GM18520 (cell line): ENCODE measurements around the gene ZNF841.
"Not testable (repeated sequence)": the region's sequence is repeated elsewhere in the genome, so short reads cannot be mapped to it uniquely, and the experiment has no call there.

Experiments
- ATAC-seq: cut with Tn5 transposase; IDR thresholded peaks from one replicate; pipeline ENCODE4 v1.9.1; 2021; ENCODE audit not compliant: unreplicated experiment

The ZNF841 gene

GRCh38 chr19:52069653-52070052 lies 25.9 kb downstream of the ZNF841 start:
- no peak for ATAC-seq

GRCh38 chr19:52066258-52066863 lies 29.2 kb downstream of the ZNF841 start:
- ATAC-seq: no peak

GRCh38 chr19:52065399-52065798 lies 30.2 kb downstream of the ZNF841 start:
- no peak for ATAC-seq

- not testable (repeated sequence) for ATAC-seq
Measured at GRCh38 chr19:52056480-52056879, 39.1 kb downstream of the ZNF841 start.

- ATAC-seq: not testable (repeated sequence)
Measured at GRCh38 chr19:52051736-52052135, 43.8 kb downstream of the ZNF841 start.

- peak; percentile 83 for ATAC-seq
Measured at GRCh38 chr19:52048555-52049501, 46.7 kb downstream of the ZNF841 start, which contains the start of gene ZNF432. Gene ZNF432 (minus strand): TSS chr19:52048838. CDS start chr19:52046868, 1,970 bp downstream.

GRCh38 chr19:52039169-52039568 lies 56.4 kb downstream of the ZNF841 start:
- no peak for ATAC-seq

- ATAC-seq: no peak
Measured at GRCh38 chr19:52034051-52034728, 61.4 kb downstream of the ZNF841 start.

GRCh38 chr19:52028780-52029123 lies 66.8 kb downstream of the ZNF841 start:
- ATAC-seq: no peak

- ATAC-seq: peak; percentile 84
Measured at GRCh38 chr19:52028027-52028779, 67.4 kb downstream of the ZNF841 start, which contains the start of gene ZNF614. Gene ZNF614 (minus strand): TSS chr19:52028379. CDS start chr19:52025745, 2,634 bp downstream.

- not testable (repeated sequence) for ATAC-seq
Measured at GRCh38 chr19:52026255-52026990, 69.1 kb downstream of the ZNF841 start.

- not testable (repeated sequence) for ATAC-seq
Measured at GRCh38 chr19:52024478-52024877, 71.1 kb downstream of the ZNF841 start.

- ATAC-seq: no peak
Measured at GRCh38 chr19:52022193-52022592, 73.4 kb downstream of the ZNF841 start.

GRCh38 chr19:52020506-52020905 lies 75.1 kb downstream of the ZNF841 start:
- ATAC-seq: no peak
